ENCODE results near the gene ERCC1. TPM values are rescaled to one million over a fixed set of nuclear protein-coding genes. Genes with fewer than 3 reads are reported as not detected.
"Not testable (repeated sequence)": the region's sequence is repeated elsewhere in the genome, so short reads cannot be mapped to it uniquely, and the experiment has no call there.

The ERCC1 gene
- total and polyA plus RNA-seq, 2 experiments from 2014 or later = 120 to 169 TPM

DNA sequence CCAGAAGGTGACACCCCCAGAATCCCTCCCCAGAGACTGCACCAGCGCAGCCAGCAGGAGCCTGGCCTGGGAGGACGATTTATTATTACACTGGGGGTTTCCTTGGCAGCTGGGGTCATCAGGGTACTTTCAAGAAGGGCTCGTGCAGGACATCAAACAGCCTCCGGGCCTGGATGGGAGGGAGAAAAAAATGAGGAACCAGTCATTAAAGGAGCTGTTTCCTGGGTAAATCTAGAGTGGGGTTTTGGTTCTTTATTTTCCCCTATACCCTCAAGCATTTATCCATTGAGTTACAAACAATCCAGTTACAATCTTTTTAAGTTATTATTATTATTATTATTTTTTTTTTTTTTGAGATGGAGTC, 14.2 kb downstream of the ERCC1 start:
- TF ChIP-seq, protein P1, sequence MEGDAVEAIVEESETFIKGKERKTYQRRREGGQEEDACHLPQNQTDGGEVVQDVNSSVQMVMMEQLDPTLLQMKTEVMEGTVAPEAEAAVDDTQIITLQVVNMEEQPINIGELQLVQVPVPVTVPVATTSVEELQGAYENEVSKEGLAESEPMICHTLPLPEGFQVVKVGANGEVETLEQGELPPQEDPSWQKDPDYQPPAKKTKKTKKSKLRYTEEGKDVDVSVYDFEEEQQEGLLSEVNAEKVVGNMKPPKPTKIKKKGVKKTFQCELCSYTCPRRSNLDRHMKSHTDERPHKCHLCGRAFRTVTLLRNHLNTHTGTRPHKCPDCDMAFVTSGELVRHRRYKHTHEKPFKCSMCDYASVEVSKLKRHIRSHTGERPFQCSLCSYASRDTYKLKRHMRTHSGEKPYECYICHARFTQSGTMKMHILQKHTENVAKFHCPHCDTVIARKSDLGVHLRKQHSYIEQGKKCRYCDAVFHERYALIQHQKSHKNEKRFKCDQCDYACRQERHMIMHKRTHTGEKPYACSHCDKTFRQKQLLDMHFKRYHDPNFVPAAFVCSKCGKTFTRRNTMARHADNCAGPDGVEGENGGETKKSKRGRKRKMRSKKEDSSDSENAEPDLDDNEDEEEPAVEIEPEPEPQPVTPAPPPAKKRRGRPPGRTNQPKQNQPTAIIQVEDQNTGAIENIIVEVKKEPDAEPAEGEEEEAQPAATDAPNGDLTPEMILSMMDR (IDR thresholded peaks at IDR 0.05; ENCODE audit: low read depth, low read length) = no peak
- peaks cover 9% of the 10 kb centered on the region for H3K36me3 ChIP-seq
- DNase-seq (ENCODE audit: low read depth in 1 of 2, low spot score in 1 of 2) = no peak
- no peaks in the 10 kb centered on the region for H3K27me3 ChIP-seq
- H3K27ac ChIP-seq = no peak overlapping the region
- H3K4me3 ChIP-seq = no peak overlapping the region
- H3K9me3 ChIP-seq (ENCODE audit: low read depth) = no peaks in the 10 kb centered on the region
- H3K4me1 ChIP-seq (ENCODE audit: low read depth) = no peaks in the 10 kb centered on the region

GRCh38 chr19:45408830-45409556, 14.7 kb downstream of the ERCC1 start:
- H3K36me3 ChIP-seq = peaks cover 5% of the 10 kb centered on the region
- TF ChIP-seq, protein P1 (IDR thresholded peaks at IDR 0.05; ENCODE audit: low read depth, low read length) = no peak

DNA sequence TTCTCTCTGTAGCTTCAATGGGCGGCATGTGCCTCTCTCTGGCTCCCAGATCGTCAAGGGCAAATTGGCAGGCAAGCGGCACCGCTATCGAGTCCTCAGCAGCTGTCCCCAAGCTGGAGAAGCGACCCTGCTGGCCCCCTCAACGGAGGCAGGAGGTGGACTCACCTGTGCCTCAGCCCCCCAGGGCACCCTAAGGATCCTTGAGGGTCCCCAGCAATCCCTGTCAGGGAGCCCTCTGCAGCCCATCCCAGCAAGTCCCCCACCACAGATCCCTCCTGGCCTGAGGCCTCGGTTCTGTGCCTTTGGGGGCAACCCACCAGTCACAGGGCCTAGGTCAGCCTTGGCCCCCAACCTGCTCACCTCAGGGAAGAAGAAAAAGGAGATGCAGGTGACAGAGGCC, 15.6 kb downstream of the ERCC1 start:
- DNase-seq (ENCODE audit: low read depth in 1 of 2, low spot score in 1 of 2) = no peak
- TF ChIP-seq, protein P1 (IDR thresholded peaks at IDR 0.05; ENCODE audit: low read depth, low read length) = no peak

More at GRCh38 chr19:45408830-45409556, 14.7 kb downstream of the ERCC1 start:
- Histone ChIP-seq H3K9me3 (ENCODE audit: low read depth) (no peaks in the 10 kb centered on the region), H3K27me3 (no peaks in the 10 kb centered on the region), H3K27ac (no peak overlapping the region), H3K4me1 (ENCODE audit: low read depth) (no peaks in the 10 kb centered on the region), H3K4me3 (no peak overlapping the region)
- DNase-seq (ENCODE audit: low read depth in 1 of 2, low spot score in 1 of 2) = no peak

GRCh38 chr19:45407585-45407984, 16.1 kb downstream of the ERCC1 start:
- H3K27ac ChIP-seq; H3K27me3 ChIP-seq; H3K9me3 ChIP-seq (ENCODE audit: low read depth); DNase-seq (ENCODE audit: low read depth in 1 of 2, low spot score in 1 of 2); H3K36me3 ChIP-seq; H3K4me3 ChIP-seq: not testable (repeated sequence)
- peaks cover 14% of the 10 kb centered on the region for H3K4me1 ChIP-seq (ENCODE audit: low read depth)

More for the DNA sequence above, 15.6 kb downstream of the ERCC1 start:
- H3K4me3 ChIP-seq = no peak overlapping the region
- H3K36me3 ChIP-seq = no peaks in the 10 kb centered on the region
- H3K27me3 ChIP-seq = no peaks in the 10 kb centered on the region
- H3K27ac ChIP-seq = no peak overlapping the region
- H3K4me1 ChIP-seq (ENCODE audit: low read depth) = peaks cover 8% of the 10 kb centered on the region
- no peaks in the 10 kb centered on the region for H3K9me3 ChIP-seq (ENCODE audit: low read depth)

DNA sequence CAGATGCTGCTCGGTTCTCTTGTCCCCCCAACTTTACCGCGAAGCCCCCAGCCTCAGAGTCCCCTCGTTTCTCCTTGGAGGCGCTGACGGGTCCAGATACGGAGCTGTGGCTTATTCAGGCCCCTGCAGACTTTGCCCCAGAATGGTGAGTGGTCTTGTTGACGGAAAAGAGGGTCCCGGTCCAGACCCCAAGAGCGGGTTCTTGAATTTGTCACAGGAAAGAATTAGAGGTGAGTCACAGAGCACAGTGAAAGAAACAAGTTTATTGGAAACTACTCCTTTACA, 16.7 kb downstream of the ERCC1 start:
- Histone ChIP-seq H3K27ac (no peak overlapping the region), H3K27me3 (no peaks in the 10 kb centered on the region), H3K4me1 (ENCODE audit: low read depth) (peaks cover 14% of the 10 kb centered on the region), H3K9me3 (ENCODE audit: low read depth) (no peaks in the 10 kb centered on the region), H3K36me3 (no peaks in the 10 kb centered on the region), H3K4me3 (peak overlapping the region; percentile 71)
- DNase-seq (ENCODE audit: low read depth in 1 of 2, low spot score in 1 of 2) = no peak
- TF ChIP-seq, protein P1 (IDR thresholded peaks at IDR 0.05; ENCODE audit: low read depth, low read length) = no peak

DNA sequence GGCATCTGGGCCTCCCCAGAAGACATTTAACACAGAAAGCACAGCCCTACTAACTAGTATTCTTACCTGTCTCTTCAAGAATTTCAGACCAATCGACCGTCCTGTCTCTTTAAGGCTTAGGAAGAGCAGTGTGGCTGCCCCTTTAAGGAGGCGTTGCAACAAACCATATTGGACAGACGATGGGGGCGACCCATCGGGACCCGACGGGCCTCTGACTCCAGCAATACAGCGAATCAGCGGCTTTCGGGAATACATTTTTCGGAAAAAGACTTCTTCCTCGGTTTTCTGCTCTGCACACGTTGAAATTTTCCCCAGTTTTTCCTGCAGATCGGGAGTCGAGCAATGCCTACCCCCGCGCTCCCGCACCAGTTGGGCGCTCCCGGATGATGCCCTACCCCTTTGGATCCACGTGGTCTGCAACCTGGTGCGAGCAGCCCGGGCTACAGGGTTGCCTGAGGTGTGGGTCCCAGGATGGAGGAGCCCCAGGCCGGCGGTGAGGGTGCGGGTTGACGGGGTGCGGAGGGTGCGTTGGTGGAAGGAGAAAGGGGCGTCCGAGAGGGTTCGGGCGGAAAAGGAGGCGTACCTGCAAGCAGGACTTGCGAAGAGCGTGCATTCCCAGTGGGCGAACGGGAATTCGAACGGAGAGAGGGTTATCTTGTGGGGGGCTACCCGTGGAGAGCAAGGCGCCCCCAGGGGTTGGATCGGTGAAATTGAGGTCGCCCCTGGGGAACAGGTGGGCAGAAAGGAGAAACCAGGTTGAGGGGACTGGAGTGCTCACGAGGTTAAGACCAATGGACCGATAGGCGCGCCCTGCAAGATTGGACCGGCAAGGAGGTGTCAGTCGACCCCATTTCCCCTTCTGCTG, 17.3 kb downstream of the ERCC1 start, which contains the start of gene POLR1G:
Gene POLR1G (plus strand): TSS at position 419 of the 865 bp plus-strand sequence. CDS start 53 bp downstream, at position 472.
- H3K9me3 ChIP-seq (ENCODE audit: low read depth) = no peaks in the 10 kb centered on the region
- H3K27ac ChIP-seq = peak within 1 kb of the TSS; percentile 97
- no peaks in the 10 kb centered on the region for H3K36me3 ChIP-seq
- TF ChIP-seq, protein P1 (IDR thresholded peaks at IDR 0.05; ENCODE audit: low read depth, low read length) = no peak
- DNase-seq (ENCODE audit: low read depth in 1 of 2, low spot score in 1 of 2) = peak; percentile 82 to 84
- peak within 1 kb of the TSS; percentile 71 for H3K4me3 ChIP-seq
- peaks cover 14% of the 10 kb centered on the region for H3K4me1 ChIP-seq (ENCODE audit: low read depth)
- no peaks in the 10 kb centered on the region for H3K27me3 ChIP-seq

Measured in cardiac muscle cell (in vitro differentiated cells and primary cell).